ENCODE data around the gene ALKBH6. TPM values are rescaled to one million over a fixed set of nuclear protein-coding genes. Genes with fewer than 3 reads are reported as not detected.

Gene ALKBH6
- total and polyA plus RNA-seq, 9 of the 15 experiments (the other 6 are each of a cell fraction or from before 2014, with no cell fraction given): 0.67 to 62.0 (median 34.5) TPM

GRCh38 chr19:36054119-36054732, 40.2 kb upstream of the ALKBH6 start, which contains the start of gene THAP8:
Gene THAP8, minus strand, starts transcription at chr19:36054285. Its CDS starts 68 bp downstream, at chr19:36054217.
- Histone ChIP-seq H3K4me1 (replicated peaks in 1 of 2; ENCODE audit: control insufficient read depth in 2 of 2, insufficient read depth in 2 of 2, low read length in 2 of 2) (peaks cover 5 to 26% of the 10 kb centered on the region in 2 experiments; a peak in 3 of 5 replicates), H3K79me2 (ENCODE audit: control insufficient read depth, insufficient read depth, low read length) (peaks cover 36% of the 10 kb centered on the region), H3K9me1 (ENCODE audit: control insufficient read depth, insufficient read depth, low read length) (no peaks in the 10 kb centered on the region), H3K9ac (ENCODE audit: insufficient read depth in 1 of 2, low read depth in 2 of 2, low read length in 2 of 2) (peak within 1 kb of the TSS; percentile 77 to 96), H3K36me3 (ENCODE audit: control insufficient read depth, insufficient read depth, low read length) (peaks cover 25% of the 10 kb centered on the region), H3K27me3 (ENCODE audit: control insufficient read depth in 2 of 2, insufficient read depth in 2 of 2, low read length in 2 of 2) (no peaks in the 10 kb centered on the region), H2AFZ (ENCODE audit: low read depth, low read length) (peak within 1 kb of the TSS; percentile 91), H3K9me3 (replicated peaks; ENCODE audit: control insufficient read depth, insufficient read depth, low read depth, low read length) (no peaks in the 10 kb centered on the region), H3K4me3 (peak within 1 kb of the TSS; percentile 55), H3K27ac (ENCODE audit: extremely low read depth, low read depth, low read length) (peak within 1 kb of the TSS; percentile 92), H3K4me2 (ENCODE audit: insufficient read depth, low read length) (peak within 1 kb of the TSS; percentile 90), H4K20me1 (replicated peaks; ENCODE audit: control insufficient read depth, insufficient read depth, low read length) (no peaks in the 10 kb centered on the region)
- ChIA-PET CTCF (ENCODE audit: low intra/inter-chr PET ratio) (interaction anchor here (0.7 to 1.6 kb wide), 3 partner anchors 59 to 112 kb away, joined by 3 to 5 read pairs (median 3); partner anchors contain the start of gene SDHAF1), POLR2A (interaction anchor here (0.5 to 1.5 kb wide), 12 partner anchors 9 to 111 kb away, joined by 3 to 6 read pairs (median 4); partner anchors contain the start of gene ALKBH6)
- FAIRE-seq (peak; percentile 96), ATAC-seq (peak; percentile 90), DNase-seq (ENCODE audit: extremely low read depth in 1 of 4, low spot score in 3 of 4) (peak; percentile 94 to 99 (median 97))
- 0% methylated on average over 53 of the region's 56 CpGs for WGBS (ENCODE audit: insufficient coverage, low coverage, missing lambda C conversion rate)
- intact Hi-C loops (cut with micrococcal nuclease) (loop anchor here (5.0 kb wide), 1 partner anchor 57 kb away; the partner anchor contains the start of gene SDHAF1), in situ Hi-C loops (cut with MboI) (no loop called here)
- BruUV-seq (replicated peaks): no TSS peak
- TF ChIP-seq FOSL1 (tag; conservative IDR thresholded peaks at IDR 0.05) (peak; percentile 56), FUS (optimal IDR thresholded peaks at IDR 0.05; ENCODE audit: low read depth, low read length) (no peak), LARP7 (IDR thresholded peaks at IDR 0.05) (no peak), GTF2A2 (tag; IDR thresholded peaks at IDR 0.05) (no peak), PYGO2 (tag; IDR thresholded peaks at IDR 0.05) (no peak), ZNF583 (CRISPR knock-in tag; IDR thresholded peaks at IDR 0.05) (no peak), BHLHE40 (IDR thresholded peaks at IDR 0.05; ENCODE audit: low read length) (peak; percentile 100), ZNF699 (CRISPR knock-in tag; IDR thresholded peaks at IDR 0.05; ENCODE audit: insufficient replicate concordance) (no peak), NR3C1 (CRISPR knock-in tag; IDR thresholded peaks at IDR 0.05) (no peak), CEBPG (CRISPR knock-in tag; IDR thresholded peaks at IDR 0.05) (0 out of 2 replicates have a peak, but pooled peaks have one; percentile 15), CEBPG (tag; conservative IDR thresholded peaks at IDR 0.05 in 1 of 2, IDR thresholded peaks at IDR 0.05 in 1 of 2) (no peak; a peak in 1 of 4 replicates), CXXC5 (CRISPR knock-in tag; IDR thresholded peaks at IDR 0.05) (peak; percentile 94), MYNN (IDR thresholded peaks at IDR 0.05) (peak; percentile 76), MYNN (CRISPR knock-in tag; IDR thresholded peaks at IDR 0.05) (no peak), PML (IDR thresholded peaks at IDR 0.05; ENCODE audit: low read length) (no peak; the same call in none of the 2 replicates)
- TF ChIP-seq, protein P1, sequence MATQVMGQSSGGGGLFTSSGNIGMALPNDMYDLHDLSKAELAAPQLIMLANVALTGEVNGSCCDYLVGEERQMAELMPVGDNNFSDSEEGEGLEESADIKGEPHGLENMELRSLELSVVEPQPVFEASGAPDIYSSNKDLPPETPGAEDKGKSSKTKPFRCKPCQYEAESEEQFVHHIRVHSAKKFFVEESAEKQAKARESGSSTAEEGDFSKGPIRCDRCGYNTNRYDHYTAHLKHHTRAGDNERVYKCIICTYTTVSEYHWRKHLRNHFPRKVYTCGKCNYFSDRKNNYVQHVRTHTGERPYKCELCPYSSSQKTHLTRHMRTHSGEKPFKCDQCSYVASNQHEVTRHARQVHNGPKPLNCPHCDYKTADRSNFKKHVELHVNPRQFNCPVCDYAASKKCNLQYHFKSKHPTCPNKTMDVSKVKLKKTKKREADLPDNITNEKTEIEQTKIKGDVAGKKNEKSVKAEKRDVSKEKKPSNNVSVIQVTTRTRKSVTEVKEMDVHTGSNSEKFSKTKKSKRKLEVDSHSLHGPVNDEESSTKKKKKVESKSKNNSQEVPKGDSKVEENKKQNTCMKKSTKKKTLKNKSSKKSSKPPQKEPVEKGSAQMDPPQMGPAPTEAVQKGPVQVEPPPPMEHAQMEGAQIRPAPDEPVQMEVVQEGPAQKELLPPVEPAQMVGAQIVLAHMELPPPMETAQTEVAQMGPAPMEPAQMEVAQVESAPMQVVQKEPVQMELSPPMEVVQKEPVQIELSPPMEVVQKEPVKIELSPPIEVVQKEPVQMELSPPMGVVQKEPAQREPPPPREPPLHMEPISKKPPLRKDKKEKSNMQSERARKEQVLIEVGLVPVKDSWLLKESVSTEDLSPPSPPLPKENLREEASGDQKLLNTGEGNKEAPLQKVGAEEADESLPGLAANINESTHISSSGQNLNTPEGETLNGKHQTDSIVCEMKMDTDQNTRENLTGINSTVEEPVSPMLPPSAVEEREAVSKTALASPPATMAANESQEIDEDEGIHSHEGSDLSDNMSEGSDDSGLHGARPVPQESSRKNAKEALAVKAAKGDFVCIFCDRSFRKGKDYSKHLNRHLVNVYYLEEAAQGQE (IDR thresholded peaks at IDR 0.05; ENCODE audit: borderline replicate concordance): peak; percentile 97
- TF ChIP-seq, protein P1 (CRISPR knock-in tag; IDR thresholded peaks at IDR 0.05; ENCODE audit: low read depth): no peak

Measured in K562 (cell line).